H9 (cell line): ENCODE results near the gene PIK3C3. TPM values are rescaled to one million over a fixed set of nuclear protein-coding genes. Genes with fewer than 3 reads are reported as not detected.

Experiments
- DNase-seq: peaks from one replicate; pipeline ENCODE4 v3.0.0-alpha.2; 2017
- H2AFZ ChIP-seq: one replicate; pipeline ENCODE4 v1.6.1; 2013; ENCODE audit warnings: mild to moderate bottlenecking, low read length, control low read depth, moderate library complexity
- H2AK5ac ChIP-seq: 2 replicates; pipeline ENCODE4 v1.6.1; 2013; ENCODE audit warnings: low read length, control low read depth, mixed read lengths; ENCODE audit not compliant: insufficient read length
- H2BK120ac ChIP-seq: one replicate; pipeline ENCODE4 v1.6.1; 2013; ENCODE audit warnings: low read depth, mild to moderate bottlenecking, low read length, control low read depth, inconsistent platforms; ENCODE audit not compliant: poor library complexity, severe bottlenecking
- H2BK12ac ChIP-seq: 2 replicates; pipeline ENCODE4 v1.6.1; 2013; ENCODE audit warnings: low read length, control low read depth, mixed read lengths, low read depth; ENCODE audit not compliant: insufficient read length
- H2BK15ac ChIP-seq: 2 replicates; pipeline ENCODE4 v1.6.1; 2013; ENCODE audit warnings: low read depth, low read length, control low read depth
- H2BK20ac ChIP-seq: one replicate; pipeline ENCODE4 v1.6.1; 2013; ENCODE audit warnings: low read depth, mild to moderate bottlenecking, low read length, control low read depth, inconsistent platforms; ENCODE audit not compliant: poor library complexity, severe bottlenecking
- H2BK5ac ChIP-seq: 2 replicates; pipeline ENCODE4 v1.6.1; 2013; ENCODE audit warnings: low read length, control low read depth, mixed read lengths; ENCODE audit not compliant: insufficient read length
- H3K14ac ChIP-seq: 2 replicates; pipeline ENCODE4 v1.6.1; 2013; ENCODE audit warnings: low read length, control low read depth; ENCODE audit not compliant: insufficient read depth
- H3K18ac ChIP-seq: 2 replicates; pipeline ENCODE4 v1.6.1; 2013; ENCODE audit warnings: low read depth, mild to moderate bottlenecking, mixed read lengths, low read length, control low read depth; ENCODE audit not compliant: insufficient read length
- H3K23ac ChIP-seq: 2 replicates; pipeline ENCODE4 v1.6.1; 2013; ENCODE audit warnings: low read length, control low read depth, mixed read lengths, low read depth; ENCODE audit not compliant: insufficient read length
- H3K23me2 ChIP-seq: 2 replicates; pipeline ENCODE4 v1.6.1; 2013; ENCODE audit warnings: low read depth, mild to moderate bottlenecking, mixed read lengths, low read length, control low read depth; ENCODE audit not compliant: insufficient read length, poor library complexity, severe bottlenecking
- H3K27ac ChIP-seq: 2 replicates; pipeline ENCODE4 v1.5.1; 2013; ENCODE audit warnings: low read length, control low read depth, mixed read lengths, low read depth; ENCODE audit not compliant: insufficient read length
- H3K27me3 ChIP-seq: 2 replicates; pipeline ENCODE4 v1.6.1; 2013; ENCODE audit warnings: low read length, control low read depth, inconsistent platforms; ENCODE audit not compliant: insufficient read depth
- H3K4ac ChIP-seq: 2 replicates; pipeline ENCODE4 v1.6.1; 2013; ENCODE audit warnings: low read depth, mild to moderate bottlenecking, control low read depth, inconsistent platforms, low read length, moderate library complexity
- H3K4me1 ChIP-seq: 2 replicates; pipeline ENCODE4 v1.6.1; 2013; ENCODE audit warnings: low read length, control low read depth, inconsistent platforms; ENCODE audit not compliant: insufficient read depth
- H3K4me2 ChIP-seq: 2 replicates; pipeline ENCODE4 v1.6.1; 2013; ENCODE audit warnings: low read length, control low read depth, mixed read lengths; ENCODE audit not compliant: insufficient read length, insufficient read depth
- H3K56ac ChIP-seq: 2 replicates; pipeline ENCODE4 v1.6.1; 2013; ENCODE audit warnings: low read depth, mild to moderate bottlenecking, mixed read lengths, low read length, control low read depth; ENCODE audit not compliant: insufficient read length
- H3K79me1 ChIP-seq: 2 replicates; pipeline ENCODE4 v1.6.1; 2013; ENCODE audit warnings: low read depth, mild to moderate bottlenecking, moderate library complexity, low read length, control low read depth, inconsistent platforms; ENCODE audit not compliant: insufficient read depth, poor library complexity, severe bottlenecking
- H3K79me2 ChIP-seq: 2 replicates; pipeline ENCODE4 v1.6.1; 2013; ENCODE audit warnings: low read length, control low read depth, inconsistent platforms; ENCODE audit not compliant: insufficient read depth
- H3K9ac ChIP-seq: 2 replicates; pipeline ENCODE4 v1.6.1; 2013; ENCODE audit warnings: low read length, control low read depth, mixed read lengths; ENCODE audit not compliant: insufficient read length; ENCODE audit errors: extremely low read depth
- H3K9me3 ChIP-seq: one replicate; pipeline ENCODE4 v1.6.1; 2013; ENCODE audit warnings: low read depth, low read length, inconsistent platforms; ENCODE audit not compliant: control insufficient read depth
- H3T11ph ChIP-seq: one replicate; pipeline ENCODE4 v1.6.1; 2013; ENCODE audit warnings: mild to moderate bottlenecking, low read length, control low read depth, inconsistent platforms
- H4K20me1 ChIP-seq: one replicate; pipeline ENCODE4 v1.6.1; 2013; ENCODE audit not compliant: control insufficient read depth, insufficient read length, insufficient read depth
- H4K5ac ChIP-seq: 2 replicates; pipeline ENCODE4 v1.6.1; 2013; ENCODE audit warnings: low read depth, mild to moderate bottlenecking, mixed read lengths, low read length, control low read depth; ENCODE audit not compliant: insufficient read length
- H4K8ac ChIP-seq: replicated peaks from 2 replicates; pipeline ENCODE4 v1.6.1; 2013; ENCODE audit warnings: low read length, control low read depth, mixed read lengths, low read depth; ENCODE audit not compliant: insufficient read length
- H4K91ac ChIP-seq: 2 replicates; pipeline ENCODE4 v1.6.1; 2013; ENCODE audit warnings: low read depth, mild to moderate bottlenecking, moderate library complexity, mixed read lengths, low read length, control low read depth; ENCODE audit not compliant: insufficient read length
- H3K27ac Mint-ChIP-seq, 3 experiments: 2 replicates in 2 of 3; 3 replicates in 1 of 3; pipeline ENCODE4 v1.8.0; 2020 to 2021; ENCODE audit warnings: mixed read lengths in 3 of 3, mild to moderate bottlenecking in 1 of 3, moderate library complexity in 1 of 3
- H3K27me3 Mint-ChIP-seq: 2 replicates; pipeline ENCODE4 v1.8.0; 2021; ENCODE audit warnings: low read depth, mild to moderate bottlenecking, moderate library complexity, mixed read lengths
- H3K36me3 Mint-ChIP-seq, 3 experiments: 2 replicates in 2 of 3; 3 replicates in 1 of 3; pipeline ENCODE4 v1.8.0; 2020 to 2021; ENCODE audit warnings: low read depth in 3 of 3, mixed read lengths in 3 of 3; ENCODE audit not compliant: insufficient read depth in 1 of 3
- H3K4me1 Mint-ChIP-seq, 2 experiments: 2 replicates each; pipeline ENCODE4 v1.8.0; 2020; ENCODE audit warnings: mixed read lengths in 2 of 2
- H3K4me3 Mint-ChIP-seq, 2 experiments: 2 replicates in 1 of 2; 3 replicates in 1 of 2; pipeline ENCODE4 v1.8.0; 2020 to 2021; ENCODE audit warnings: mild to moderate bottlenecking in 2 of 2, mixed read lengths in 2 of 2, moderate library complexity in 1 of 2
- H3K9me3 Mint-ChIP-seq, 2 experiments: 2 replicates in 1 of 2; 3 replicates in 1 of 2; pipeline ENCODE4 v1.8.0; 2020; ENCODE audit warnings: mild to moderate bottlenecking in 2 of 2, mixed read lengths in 2 of 2, moderate library complexity in 1 of 2
- WGBS: extraction: QIAGEN DNeasy Blood & Tissue Kit; methylation state at CpG from one replicate; pipeline ENCODE4 v1.1.7; 2013; ENCODE audit warnings: missing lambda C conversion rate, low lambda C conversion rate, mixed read lengths; ENCODE audit not compliant: insufficient read length; ENCODE audit errors: extremely low coverage; 5-methylcytosine and 5-hydroxymethylcytosine counted together
- total RNA-seq: library from RNA; stranded (reverse); gene quantifications from 2 replicates; pipeline ENCODE4 v1.2.1, GENCODE V29; 2021
- TF ChIP-seq, protein P1 (sequence below): fragments of 200-600 bp; sonication (generic); conservative IDR thresholded peaks from 3 replicates; pipeline ENCODE4 v1.8.0; 2021; ENCODE audit warnings: antibody characterized with exemption, mild to moderate bottlenecking

PIK3C3 gene
- total RNA-seq, 1 experiment from 2014 or later = 48.8 TPM

DNA sequence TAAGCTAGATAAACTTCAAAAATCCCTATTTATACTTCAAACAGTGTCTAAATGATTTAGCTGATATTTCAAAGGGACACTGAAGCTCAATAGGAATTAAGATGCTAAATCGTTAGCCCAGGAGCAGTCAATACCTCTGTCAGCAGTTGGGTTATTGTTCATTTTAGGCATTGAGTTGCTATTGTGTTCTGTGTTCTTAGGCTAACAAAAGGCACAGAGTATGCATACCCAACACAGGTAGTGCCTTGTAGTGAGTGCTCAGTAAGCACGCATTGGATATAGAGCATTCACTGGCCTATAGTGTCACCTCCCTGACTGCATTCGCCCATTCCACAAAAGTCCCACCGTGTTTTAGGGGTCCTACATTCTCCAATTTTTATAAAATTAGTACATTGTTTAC, 152.3 kb downstream of the PIK3C3 start:
- H3K27ac Mint-ChIP-seq = no peak overlapping the region
- Histone ChIP-seq H2AK5ac (no peak overlapping the region), H3K18ac (no peak overlapping the region), H3K9ac (no peak overlapping the region), H4K5ac (no peak overlapping the region), H2AFZ (no peak overlapping the region), H3K27ac (no peak overlapping the region), H4K20me1 (no peaks in the 10 kb centered on the region), H3T11ph (no peak overlapping the region), H3K4ac (no peak overlapping the region), H2BK5ac (no peak overlapping the region), H4K91ac (no peak overlapping the region), H3K23ac (no peak overlapping the region), H2BK12ac (no peak overlapping the region), H2BK120ac (no peak overlapping the region), H3K23me2 (no peaks in the 10 kb centered on the region), H3K14ac (no peak overlapping the region), H3K4me1 (peaks cover 4% of the 10 kb centered on the region; the same call in 1 of the 2 replicates), H4K8ac (no peak overlapping the region), H3K27me3 (no peaks in the 10 kb centered on the region), H3K56ac (no peak overlapping the region), H3K79me2 (no peaks in the 10 kb centered on the region), H2BK15ac (no peak overlapping the region), H3K4me2 (no peak overlapping the region), H3K79me1 (no peaks in the 10 kb centered on the region), H3K9me3 (no peaks in the 10 kb centered on the region), H2BK20ac (no peak overlapping the region)
- no peaks in the 10 kb centered on the region for H3K27me3 Mint-ChIP-seq
- no peak for DNase-seq
- H3K4me3 Mint-ChIP-seq = no peak overlapping the region
- WGBS = no CpG with 5 or more reads among the region's 4 CpGs
- TF ChIP-seq, protein P1, sequence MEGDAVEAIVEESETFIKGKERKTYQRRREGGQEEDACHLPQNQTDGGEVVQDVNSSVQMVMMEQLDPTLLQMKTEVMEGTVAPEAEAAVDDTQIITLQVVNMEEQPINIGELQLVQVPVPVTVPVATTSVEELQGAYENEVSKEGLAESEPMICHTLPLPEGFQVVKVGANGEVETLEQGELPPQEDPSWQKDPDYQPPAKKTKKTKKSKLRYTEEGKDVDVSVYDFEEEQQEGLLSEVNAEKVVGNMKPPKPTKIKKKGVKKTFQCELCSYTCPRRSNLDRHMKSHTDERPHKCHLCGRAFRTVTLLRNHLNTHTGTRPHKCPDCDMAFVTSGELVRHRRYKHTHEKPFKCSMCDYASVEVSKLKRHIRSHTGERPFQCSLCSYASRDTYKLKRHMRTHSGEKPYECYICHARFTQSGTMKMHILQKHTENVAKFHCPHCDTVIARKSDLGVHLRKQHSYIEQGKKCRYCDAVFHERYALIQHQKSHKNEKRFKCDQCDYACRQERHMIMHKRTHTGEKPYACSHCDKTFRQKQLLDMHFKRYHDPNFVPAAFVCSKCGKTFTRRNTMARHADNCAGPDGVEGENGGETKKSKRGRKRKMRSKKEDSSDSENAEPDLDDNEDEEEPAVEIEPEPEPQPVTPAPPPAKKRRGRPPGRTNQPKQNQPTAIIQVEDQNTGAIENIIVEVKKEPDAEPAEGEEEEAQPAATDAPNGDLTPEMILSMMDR = no peak
- peaks cover 5 to 7% of the 10 kb centered on the region in 2 experiments for H3K9me3 Mint-ChIP-seq
- H3K4me1 Mint-ChIP-seq = peaks cover 18 to 21% of the 10 kb centered on the region in 2 experiments
- H3K36me3 Mint-ChIP-seq = peaks cover 3 to 7% (median 4%) of the 10 kb centered on the region in 3 experiments; a peak in 3 of 7 replicates
